ENCODE measurements around the gene UGGT2.
"Not testable (repeated sequence)": the region's sequence is repeated elsewhere in the genome, so short reads cannot be mapped to it uniquely, and the experiment has no call there.

UGGT2 gene, protein sequence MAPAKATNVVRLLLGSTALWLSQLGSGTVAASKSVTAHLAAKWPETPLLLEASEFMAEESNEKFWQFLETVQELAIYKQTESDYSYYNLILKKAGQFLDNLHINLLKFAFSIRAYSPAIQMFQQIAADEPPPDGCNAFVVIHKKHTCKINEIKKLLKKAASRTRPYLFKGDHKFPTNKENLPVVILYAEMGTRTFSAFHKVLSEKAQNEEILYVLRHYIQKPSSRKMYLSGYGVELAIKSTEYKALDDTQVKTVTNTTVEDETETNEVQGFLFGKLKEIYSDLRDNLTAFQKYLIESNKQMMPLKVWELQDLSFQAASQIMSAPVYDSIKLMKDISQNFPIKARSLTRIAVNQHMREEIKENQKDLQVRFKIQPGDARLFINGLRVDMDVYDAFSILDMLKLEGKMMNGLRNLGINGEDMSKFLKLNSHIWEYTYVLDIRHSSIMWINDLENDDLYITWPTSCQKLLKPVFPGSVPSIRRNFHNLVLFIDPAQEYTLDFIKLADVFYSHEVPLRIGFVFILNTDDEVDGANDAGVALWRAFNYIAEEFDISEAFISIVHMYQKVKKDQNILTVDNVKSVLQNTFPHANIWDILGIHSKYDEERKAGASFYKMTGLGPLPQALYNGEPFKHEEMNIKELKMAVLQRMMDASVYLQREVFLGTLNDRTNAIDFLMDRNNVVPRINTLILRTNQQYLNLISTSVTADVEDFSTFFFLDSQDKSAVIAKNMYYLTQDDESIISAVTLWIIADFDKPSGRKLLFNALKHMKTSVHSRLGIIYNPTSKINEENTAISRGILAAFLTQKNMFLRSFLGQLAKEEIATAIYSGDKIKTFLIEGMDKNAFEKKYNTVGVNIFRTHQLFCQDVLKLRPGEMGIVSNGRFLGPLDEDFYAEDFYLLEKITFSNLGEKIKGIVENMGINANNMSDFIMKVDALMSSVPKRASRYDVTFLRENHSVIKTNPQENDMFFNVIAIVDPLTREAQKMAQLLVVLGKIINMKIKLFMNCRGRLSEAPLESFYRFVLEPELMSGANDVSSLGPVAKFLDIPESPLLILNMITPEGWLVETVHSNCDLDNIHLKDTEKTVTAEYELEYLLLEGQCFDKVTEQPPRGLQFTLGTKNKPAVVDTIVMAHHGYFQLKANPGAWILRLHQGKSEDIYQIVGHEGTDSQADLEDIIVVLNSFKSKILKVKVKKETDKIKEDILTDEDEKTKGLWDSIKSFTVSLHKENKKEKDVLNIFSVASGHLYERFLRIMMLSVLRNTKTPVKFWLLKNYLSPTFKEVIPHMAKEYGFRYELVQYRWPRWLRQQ (N-terminal part only)

DNA sequence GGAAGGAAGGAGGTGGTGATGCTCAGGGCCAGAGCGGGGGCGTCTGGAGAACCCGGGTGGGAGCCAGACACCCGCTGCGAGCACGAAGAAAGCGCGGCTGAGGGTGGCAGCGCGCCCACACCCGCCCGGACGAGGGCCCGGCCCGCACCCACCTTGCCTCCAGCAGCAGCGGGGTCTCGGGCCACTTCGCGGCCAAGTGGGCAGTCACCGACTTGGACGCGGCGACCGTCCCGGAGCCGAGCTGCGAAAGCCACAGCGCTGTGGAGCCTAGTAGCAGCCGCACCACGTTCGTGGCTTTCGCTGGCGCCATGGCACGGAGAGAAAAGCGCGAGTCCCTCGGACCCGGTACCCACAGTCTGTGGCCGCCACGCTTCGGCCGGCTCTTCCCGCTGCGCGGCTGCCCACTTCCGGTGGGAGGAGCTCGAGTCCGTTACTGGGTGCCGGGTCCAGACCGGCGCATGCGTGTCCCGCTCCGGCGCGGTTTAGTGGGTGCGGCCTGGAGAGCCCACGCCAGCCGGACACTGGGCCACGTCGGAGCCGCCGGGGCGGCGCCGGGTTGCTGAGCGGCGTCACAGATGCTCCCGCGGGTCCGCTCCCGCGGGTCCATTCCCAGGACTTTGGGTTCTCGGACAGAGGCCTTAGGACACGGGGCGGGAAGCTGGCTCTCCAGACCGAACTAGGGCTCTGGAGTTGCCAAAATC is at the start of gene UGGT2:
Gene UGGT2, minus strand, starts transcription at position 399 of the 701 bp plus-strand sequence. Its CDS starts 89 bp downstream, at position 310.
- DNase-seq = no peak

DNA sequence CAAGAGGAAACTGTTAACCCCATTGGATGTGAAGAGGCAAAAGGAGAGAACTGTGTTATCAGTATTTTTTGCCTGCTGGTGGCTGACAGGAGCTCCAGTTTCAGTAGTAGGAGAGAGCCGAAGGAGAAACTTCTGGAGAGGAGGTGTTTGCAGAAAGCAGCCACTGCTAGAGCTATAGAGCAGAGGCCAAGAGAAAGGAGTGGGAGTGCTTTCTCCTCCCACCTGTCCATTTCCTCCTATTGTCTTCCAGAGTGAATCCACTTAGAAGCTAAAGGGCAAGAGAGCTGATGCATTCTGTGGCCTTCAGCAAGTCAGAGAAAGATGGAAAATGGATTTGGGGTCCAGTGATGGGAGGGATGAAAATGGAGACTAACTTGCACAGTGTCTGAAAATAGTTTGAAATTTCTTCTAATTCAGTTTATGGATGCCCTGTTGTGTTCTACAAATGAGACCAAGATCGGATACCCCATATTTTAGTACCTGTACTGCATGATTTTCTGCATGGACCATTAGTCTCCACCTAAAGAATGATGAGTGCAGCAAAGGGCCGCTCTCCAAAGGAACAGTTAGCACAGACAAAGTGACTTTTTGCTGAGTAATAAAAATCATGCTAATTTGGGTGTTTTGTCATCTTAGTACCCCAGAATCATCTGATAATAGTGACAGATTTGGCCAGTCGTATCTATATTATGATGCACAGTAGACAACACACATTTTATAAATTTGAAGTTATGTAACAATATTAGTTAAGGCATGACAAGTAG is 47.4 kb upstream of the UGGT2 start:
- DNase-seq = no peak

DNA sequence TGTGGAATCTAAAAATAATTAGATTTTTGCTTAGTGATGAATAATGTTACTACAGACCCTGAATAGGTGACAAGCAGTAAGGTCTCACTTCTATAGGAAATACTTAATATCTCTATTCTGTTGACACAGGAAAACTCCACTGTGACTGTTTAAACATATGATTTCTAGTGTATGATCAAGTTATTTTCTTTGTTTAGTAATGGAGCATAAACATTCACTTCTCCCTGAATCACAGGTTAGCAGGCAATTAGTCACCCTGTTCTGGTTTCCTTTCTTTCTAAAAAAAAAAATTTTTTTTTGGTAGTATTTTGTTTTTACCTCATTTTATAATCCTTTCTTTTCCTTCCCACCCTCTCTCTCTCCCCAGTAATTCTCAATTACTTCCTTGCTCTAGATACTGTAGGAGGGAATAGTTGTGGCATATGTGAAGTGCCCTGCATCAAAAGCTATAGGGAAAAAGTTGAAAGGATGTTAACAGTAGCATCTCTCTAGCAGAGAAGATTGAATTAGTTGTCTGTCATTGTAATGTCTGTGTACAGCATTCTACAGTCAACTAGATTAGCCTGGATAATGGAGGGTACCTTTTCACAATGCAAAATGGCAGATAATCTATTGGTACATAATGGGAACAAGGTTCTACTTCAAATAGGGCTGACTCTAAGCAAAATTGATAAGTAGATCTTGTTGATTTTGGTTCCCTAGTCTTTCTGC is 40.2 kb upstream of the UGGT2 start:
- no peak for DNase-seq

DNA sequence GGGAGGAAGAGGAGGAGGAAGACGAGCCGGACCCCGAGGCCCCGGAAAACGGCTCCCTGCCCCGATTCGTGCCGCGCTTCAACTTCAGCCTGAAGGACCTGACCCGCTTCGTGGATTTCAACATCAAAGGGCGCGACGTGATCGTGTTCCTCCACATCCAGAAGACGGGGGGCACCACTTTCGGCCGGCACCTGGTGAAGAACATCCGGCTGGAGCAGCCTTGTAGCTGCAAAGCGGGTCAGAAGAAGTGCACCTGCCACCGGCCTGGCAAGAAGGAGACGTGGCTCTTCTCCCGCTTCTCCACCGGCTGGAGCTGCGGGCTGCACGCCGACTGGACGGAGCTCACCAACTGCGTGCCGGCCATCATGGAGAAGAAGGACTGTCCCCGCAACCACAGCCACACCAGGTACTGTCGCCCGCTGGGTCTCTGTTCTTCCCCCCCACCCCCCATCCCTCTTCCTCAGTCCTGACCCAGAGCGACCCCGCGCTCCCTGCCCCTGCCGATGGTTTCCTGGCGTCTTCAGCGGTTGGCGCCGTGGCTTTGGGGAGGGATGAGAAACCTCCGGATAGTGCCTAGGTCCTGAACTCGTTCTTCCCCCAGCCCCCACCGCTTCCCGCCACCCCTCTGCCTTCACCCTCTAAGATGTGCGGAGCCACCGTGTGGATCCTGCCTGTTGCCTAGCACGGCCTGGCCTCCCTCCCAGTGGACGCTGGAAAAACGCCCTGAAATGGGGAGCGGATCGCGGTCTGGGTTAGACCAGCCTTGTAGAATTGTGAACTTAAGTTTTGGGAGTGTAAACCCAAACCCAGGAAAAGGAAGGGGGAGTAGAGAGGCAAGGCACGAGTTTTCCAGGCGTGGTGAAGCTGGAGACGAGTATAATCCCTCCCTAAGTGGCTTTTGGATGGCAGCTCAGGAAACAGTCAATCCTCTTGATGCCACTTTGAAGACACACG is 38.2 kb upstream of the UGGT2 start:
- DNase-seq = no peak

DNA sequence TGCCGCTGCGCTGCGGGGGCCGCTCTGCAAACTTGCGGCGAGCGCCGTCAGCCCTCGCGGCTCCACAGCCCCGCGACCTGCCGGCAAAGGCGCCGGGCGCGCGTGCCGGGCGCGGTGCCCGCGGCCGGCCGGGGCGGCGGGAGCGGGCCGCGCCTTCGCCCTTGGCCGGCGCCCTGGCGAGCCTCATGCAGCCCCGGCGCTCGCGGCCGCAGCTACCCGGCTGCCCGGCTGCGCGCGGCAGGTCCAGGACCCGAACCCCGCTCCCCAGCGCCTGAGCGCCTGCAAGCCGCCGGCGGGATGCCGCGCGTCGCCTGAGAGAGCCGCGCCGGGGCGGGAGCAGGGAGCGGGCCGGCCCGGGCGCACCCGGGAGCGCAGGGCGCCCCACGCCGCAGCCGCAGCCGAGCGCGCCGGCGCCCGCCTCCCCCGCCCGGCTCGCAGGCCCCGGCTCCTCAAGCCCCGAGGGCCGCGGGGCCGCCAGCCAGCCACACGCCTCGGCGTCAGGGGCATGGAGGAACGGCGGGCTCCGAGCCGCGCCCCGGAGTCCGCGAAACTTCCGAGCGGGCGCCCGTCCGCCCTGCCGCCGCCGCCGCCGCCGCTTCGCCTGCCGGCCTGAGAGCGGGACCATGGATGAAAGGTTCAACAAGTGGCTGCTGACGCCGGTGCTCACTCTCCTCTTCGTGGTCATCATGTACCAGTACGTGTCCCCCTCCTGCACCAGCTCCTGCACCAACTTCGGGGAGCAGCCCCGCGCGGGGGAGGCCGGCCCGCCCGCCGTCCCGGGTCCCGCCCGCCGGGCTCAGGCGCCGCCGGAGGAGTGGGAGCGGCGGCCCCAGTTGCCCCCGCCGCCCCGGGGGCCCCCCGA is 37.3 kb upstream of the UGGT2 start:
- no peak for DNase-seq

DNA sequence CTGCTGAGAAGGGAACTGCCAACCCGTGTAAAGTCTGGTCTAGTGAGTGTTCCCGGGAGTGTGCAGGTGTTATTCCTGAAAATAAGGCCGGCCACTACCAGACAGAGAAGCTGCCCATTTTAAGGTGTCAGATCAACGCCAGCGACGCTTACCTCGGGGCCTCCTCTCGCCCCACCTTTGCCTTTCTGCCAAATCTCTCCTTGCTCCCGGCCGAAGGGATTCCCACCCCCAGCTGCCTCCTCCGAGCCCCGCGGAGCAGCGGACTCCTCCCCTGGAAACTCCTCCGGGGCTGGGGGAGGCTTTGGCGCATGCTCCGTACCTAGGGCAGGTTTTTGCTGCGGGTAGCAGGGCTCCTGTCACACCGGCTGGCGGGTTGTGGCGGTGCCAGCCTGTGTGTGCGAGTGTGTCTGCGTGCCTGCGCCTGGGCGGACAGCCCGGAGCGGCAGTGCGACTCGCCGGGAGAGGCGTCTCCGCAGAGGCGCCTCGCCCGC is 36.6 kb upstream of the UGGT2 start, which contains the start of gene HS6ST3:
Gene HS6ST3, plus strand, starts transcription at position 359 of the 491 bp plus-strand sequence.
- DNase-seq = no peak

DNA sequence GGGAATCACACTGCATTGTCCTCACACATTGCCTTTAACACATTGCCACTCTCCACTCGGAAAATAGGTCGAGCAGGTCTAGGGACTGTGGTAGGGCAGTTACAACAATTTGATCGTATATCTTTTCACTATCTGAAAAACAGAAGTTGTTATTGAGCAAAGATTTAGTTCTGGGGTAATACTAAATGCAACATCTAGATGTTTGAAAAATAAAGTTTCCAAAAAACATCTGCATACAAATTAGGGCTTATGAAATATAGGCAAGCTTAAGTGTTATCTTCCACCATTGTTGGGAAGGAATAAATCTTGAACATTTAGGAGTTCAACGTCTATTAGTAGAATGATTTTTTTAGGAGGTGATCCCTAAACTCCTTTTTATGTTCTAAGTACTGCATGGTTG is 35.9 kb upstream of the UGGT2 start:
- DNase-seq = no peak

DNA sequence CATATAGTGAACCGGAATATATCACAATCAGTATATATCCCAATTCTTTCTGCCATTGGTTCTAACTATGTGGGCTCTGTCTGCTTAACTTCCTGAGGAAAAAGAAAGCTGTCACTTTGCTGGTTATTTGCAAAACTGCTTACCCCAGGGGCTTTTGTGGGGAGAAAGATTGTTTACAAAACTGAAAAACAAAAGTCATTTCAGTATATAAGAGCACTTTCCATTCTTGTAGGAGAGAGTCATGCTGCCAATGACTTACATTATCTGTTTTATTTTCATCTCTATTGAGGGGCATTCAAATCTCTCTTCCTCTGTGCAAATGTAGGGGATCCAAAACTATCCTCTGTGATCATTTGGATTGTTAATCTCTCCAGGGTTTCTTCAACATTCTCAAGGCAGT is 33.5 kb upstream of the UGGT2 start:
- DNase-seq = no peak

DNA sequence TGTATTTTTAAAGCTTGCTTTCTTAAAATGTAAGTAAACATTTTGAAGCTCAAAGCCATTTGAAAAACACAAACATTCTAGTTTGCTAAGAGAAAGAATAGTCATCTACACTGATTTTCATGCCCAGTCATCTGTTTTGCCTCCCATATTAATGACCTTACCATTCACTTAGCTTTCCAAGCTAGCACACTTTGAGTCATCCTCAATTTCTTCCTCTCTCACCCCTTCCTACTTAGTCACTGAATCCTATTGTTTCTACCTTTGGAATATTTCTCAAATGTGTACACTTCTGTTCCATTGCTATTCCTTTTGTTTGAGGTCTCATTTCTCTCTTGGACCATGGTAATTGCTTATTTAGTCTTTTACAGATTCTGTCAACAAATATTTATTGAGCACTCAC is 29.4 kb upstream of the UGGT2 start:
- DNase-seq = no peak

DNA sequence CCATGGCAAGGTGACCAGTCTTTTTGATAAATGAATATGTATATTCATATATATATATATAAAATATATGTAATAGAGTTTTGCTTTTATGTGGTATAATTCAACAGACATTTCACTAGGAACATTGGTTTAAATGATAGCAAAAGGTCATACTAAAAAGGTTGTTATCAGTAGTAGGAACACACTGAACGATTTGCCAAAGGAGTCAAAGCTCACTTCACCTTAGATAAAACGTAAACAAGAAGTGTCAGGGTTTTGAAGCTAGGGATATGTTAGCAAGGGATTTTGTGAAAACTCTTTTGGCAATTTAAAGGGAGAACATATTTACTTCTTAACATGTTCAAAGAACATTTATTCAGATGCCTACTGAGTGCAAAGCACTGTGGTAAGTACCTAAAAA is 28.7 kb upstream of the UGGT2 start:
- no peak for DNase-seq

DNA sequence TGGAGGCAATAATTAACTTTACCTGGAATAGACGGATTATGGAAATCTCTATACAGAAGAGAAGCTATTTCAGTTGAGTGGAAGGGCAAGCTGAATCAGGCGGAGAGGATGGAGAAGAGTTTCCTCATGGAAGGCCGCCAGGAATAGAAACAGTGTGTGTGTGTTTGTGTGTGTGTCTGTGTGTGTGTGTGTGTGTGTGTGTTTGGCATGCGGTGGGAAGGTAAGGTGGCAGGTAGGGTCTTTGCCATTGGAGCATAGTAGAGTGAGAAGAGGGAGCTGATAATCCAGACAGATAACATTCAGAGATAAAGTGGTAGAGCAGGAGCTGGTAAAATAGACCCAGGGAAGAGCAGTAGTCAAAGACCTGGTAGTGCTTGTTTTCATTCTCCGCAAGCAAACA is 27.5 kb upstream of the UGGT2 start:
- no peak for DNase-seq

DNA sequence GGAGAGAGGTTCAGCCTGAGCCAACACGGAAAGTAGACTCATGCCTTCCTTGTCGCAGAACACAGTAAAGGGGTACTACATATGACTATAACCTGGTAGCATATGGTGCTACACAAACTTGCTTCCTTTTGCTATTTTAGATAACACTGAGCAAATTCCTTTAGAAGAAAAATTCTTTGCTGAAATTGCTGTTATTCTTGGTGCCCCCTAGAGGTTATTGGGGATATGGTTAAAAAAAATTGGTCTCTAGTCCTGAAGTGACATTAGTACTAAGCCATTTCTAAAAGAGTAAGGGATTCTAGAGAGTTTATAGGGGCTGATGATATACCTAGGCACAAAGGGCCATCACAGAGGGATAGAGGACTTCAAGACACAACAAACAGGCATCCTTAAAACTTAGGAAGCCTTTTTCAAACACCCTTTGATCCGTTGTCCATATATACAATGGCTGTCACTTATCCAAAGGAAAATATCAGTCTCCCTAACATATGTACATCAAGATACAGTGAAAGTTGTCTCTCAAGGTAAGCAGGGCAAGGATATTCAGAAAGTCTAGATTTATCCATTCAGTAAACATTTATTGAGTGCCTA is 22.8 kb upstream of the UGGT2 start:
- DNase-seq = no peak

DNA sequence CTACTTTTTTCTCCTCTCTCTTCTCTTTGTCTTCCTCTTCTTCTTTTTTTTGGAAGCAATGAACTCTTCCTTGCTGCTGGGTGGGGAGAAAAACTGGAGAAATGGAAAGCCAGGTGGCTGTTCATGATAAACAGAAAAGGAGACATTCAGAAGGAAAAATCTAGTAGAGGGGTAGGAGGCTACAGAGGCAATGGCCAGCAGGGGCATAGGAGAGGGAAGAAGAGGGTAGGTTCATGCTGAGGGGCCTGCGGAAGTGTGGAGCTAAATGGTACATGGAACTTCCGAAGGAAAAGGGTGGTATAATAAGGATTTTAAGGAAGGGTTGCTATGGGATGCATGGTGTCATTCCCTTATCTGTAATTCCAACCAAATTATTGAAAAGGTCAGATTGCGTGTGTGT is 19.2 kb upstream of the UGGT2 start:
- DNase-seq = no peak

DNA sequence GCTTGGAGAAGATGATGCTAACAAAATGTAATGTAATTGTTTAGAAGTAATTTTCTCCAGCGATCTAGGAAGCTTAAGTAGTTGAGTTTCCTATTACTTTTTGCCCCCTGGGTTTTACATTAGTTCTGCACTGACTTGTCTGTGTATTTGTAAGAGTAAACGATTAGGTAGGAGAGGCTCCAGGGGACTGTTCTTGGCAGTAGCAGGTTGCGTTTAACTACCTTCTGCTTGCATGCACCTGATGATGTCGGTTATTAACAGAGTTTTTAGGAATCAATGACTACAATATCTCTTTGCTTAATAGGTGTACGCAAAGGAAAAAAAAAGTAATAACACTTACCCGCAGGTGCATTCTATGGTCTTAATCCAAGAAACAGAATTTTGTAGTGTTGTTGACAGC is 18.3 kb upstream of the UGGT2 start:
- DNase-seq = no peak

DNA sequence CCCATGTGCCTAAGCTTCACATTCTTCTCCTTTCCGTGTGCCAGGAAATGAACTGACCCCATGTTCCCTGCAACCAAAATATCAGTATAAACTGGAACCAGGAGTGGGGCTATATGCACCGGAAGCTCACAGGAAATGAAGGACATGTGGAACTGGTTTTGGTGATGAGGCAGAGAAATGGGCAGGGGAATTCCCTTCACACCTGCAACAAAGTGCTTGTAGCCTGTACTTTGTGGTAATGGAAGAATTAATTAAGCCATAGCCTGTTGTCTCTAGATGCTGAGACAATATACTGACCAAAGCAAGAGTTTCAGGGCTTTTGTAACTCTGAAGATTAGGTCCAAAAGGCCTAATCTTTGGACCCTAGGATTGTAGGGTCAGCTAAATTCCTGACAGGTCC is 15.5 kb upstream of the UGGT2 start:
- no peak for DNase-seq

DNA sequence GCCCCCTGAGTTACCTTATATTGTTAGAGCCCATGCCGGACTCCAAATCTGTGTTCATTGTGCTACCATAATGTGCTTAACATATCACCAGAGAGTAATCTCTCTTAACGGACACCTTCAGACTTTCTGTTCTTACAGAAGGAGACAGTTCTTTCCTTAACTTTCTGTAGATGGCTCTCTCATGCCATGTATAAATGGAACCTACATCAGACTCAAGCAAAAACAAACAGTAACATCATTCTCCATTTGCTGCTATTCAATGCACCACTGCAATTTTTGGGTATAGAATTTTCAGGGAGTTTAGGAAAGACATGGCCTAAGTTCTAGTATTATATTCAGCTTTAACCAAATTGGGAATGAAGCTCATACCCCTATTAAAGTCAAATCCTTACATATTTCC is 12.6 kb upstream of the UGGT2 start:
- no peak for DNase-seq

DNA sequence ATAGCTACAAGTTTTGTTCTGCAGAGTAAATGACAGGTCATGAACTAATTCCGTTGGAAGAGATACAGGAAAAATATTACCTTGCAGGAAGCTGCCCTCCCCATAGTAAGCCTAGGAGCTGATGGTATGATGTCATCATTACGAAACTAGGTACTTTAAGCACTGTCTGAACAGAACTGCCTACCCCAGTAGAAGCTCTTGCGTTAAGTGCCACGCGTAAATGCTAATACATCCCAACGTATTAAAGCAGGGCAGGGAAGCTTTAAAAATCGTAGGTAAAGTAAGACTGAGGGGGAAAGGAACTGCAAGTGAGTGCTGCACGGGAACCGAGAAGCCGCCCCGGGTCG is 572 bp downstream of the UGGT2 start:
- no peak for DNase-seq

DNA sequence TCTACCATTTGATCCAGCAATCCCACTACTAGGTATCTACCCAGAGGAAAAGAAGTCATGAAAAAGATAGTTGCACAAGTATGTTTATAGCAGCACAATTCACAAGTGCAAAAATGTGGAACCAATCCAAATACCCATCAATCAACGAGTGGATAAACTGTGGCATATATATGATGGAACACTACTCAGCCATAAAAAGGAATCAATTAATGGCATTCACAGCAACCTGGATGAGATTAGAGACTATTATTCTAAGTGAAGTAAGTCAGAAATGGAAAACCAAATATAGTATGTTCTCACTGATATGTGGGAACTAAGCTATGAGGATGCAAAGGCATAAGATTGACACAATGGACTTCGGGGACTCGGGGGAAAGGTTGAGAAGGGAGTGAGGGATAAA is 1.3 kb downstream of the UGGT2 start:
- DNase-seq = not testable (repeated sequence)

Measured in stimulated activated CD4-positive, alpha-beta T cell treated with anti-CD3 and anti-CD28 coated beads, Interleukin-4, amount 100 ng/mL, for 4 hours (primary cell).